Omental fat pad (tissue), 4 donors: ENCODE results near the gene LIPA. TPM values are rescaled to one million over a fixed set of nuclear protein-coding genes. Genes with fewer than 3 reads are reported as not detected.
"Not testable (repeated sequence)": the region's sequence is repeated elsewhere in the genome, so short reads cannot be mapped to it uniquely, and the experiment has no call there.

ENCODE experiments used
- ATAC-seq: fragments of 150-250 bp; one replicate; pipeline ENCODE4 v1.9.1; 2016; ENCODE audit warnings: mild to moderate bottlenecking, moderate library complexity; ENCODE audit not compliant: low FRiP score
- DNase-seq: peaks from one replicate; pipeline ENCODE4 v3.0.0-alpha.2; 2019; ENCODE audit warnings: low spot score
- total RNA-seq, 4 donors: library from RNA; depleted of rRNA; stranded (reverse); fragments of >200 nt; gene quantifications; one replicate each; pipeline ENCODE4 v1.1.0, GENCODE V29; 2016
- TF ChIP-seq, protein P1 (sequence below), 3 donors: fragments of 450-650 bp; IDR thresholded peaks; one replicate each; pipeline ENCODE4 v1.5.1; 2016 to 2017; ENCODE audit warnings: antibody characterized with exemption in 3 of 3, mild to moderate bottlenecking in 3 of 3, moderate library complexity in 2 of 3

Gene LIPA
- total RNA-seq, 4 donors from 2014 or later: 77.0 to 354 (median 105) TPM

- TF ChIP-seq, protein P1, sequence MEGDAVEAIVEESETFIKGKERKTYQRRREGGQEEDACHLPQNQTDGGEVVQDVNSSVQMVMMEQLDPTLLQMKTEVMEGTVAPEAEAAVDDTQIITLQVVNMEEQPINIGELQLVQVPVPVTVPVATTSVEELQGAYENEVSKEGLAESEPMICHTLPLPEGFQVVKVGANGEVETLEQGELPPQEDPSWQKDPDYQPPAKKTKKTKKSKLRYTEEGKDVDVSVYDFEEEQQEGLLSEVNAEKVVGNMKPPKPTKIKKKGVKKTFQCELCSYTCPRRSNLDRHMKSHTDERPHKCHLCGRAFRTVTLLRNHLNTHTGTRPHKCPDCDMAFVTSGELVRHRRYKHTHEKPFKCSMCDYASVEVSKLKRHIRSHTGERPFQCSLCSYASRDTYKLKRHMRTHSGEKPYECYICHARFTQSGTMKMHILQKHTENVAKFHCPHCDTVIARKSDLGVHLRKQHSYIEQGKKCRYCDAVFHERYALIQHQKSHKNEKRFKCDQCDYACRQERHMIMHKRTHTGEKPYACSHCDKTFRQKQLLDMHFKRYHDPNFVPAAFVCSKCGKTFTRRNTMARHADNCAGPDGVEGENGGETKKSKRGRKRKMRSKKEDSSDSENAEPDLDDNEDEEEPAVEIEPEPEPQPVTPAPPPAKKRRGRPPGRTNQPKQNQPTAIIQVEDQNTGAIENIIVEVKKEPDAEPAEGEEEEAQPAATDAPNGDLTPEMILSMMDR (IDR thresholded peaks at IDR 0.05): no peak
- ATAC-seq (no peak), DNase-seq (no peak)
Observed at GRCh38 chr10:89202033-89202425, 49.5 kb downstream of the LIPA start.

DNA sequence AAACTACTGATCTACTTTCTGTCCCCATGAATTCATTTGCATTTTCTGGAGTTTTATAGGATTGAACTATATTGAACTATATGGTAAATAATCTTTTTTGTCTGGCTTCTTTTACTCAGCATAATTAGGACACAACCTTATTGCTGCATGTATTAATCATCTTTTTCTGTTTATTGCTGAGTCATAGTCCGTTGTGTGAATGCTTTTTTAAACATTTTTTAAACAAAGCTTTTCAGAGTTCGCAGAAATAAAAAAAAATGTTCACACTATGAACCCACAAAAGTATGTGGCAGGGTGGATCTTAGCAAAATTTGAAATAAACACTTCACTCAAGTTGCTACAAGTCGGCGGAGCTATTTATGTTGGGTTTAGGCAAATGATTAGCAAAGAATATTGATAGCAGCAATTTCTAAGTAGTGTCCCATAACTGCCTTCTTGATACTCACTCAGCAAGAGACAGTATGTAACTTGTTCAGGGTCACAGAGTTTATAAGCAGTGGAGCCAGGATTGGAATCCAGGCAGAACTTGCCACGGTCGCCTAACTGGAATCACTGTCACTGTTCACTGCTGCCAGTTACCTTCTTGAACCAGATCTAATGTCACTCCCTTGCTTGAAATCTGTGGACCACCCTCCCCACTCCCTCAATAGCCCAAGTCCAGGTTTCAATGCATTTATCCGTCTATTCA is 50.1 kb downstream of the LIPA start:
- ATAC-seq (no peak), DNase-seq (no peak)
- TF ChIP-seq, protein P1 (IDR thresholded peaks at IDR 0.05): no peak

GRCh38 chr10:89197473-89197872 is 54.1 kb downstream of the LIPA start:
- DNase-seq: no peak
- TF ChIP-seq, protein P1 (IDR thresholded peaks at IDR 0.05): no peak

GRCh38 chr10:89191301-89191700 is 60.3 kb downstream of the LIPA start:
- not testable (repeated sequence) for DNase-seq, ATAC-seq

More at GRCh38 chr10:89197473-89197872, 54.1 kb downstream of the LIPA start:
- no peak for ATAC-seq

GRCh38 chr10:89189211-89189734 is 62.3 kb downstream of the LIPA start:
- TF ChIP-seq, protein P1 (IDR thresholded peaks at IDR 0.05): no peak
- DNase-seq (no peak), ATAC-seq (no peak)

GRCh38 chr10:89185658-89186057 is 65.9 kb downstream of the LIPA start:
- ATAC-seq: no peak
- DNase-seq: no peak
- TF ChIP-seq, protein P1 (IDR thresholded peaks at IDR 0.05): no peak

GRCh38 chr10:89184638-89185037 is 66.9 kb downstream of the LIPA start:
- no peak for ATAC-seq
- TF ChIP-seq, protein P1 (IDR thresholded peaks at IDR 0.05): no peak
- DNase-seq: no peak
